ENCODE results near the gene ARRB1. TPM values are rescaled to one million over a fixed set of nuclear protein-coding genes. Genes with fewer than 3 reads are reported as not detected.
A peak's percentile ranks its signal among the peaks of the same experiment; 100 is the strongest.
"Not testable (repeated sequence)": the region's sequence is repeated elsewhere in the genome, so short reads cannot be mapped to it uniquely, and the experiment has no call there.

Gene ARRB1
- total RNA-seq, 1 experiment from 2014 or later: 116 TPM

DNA sequence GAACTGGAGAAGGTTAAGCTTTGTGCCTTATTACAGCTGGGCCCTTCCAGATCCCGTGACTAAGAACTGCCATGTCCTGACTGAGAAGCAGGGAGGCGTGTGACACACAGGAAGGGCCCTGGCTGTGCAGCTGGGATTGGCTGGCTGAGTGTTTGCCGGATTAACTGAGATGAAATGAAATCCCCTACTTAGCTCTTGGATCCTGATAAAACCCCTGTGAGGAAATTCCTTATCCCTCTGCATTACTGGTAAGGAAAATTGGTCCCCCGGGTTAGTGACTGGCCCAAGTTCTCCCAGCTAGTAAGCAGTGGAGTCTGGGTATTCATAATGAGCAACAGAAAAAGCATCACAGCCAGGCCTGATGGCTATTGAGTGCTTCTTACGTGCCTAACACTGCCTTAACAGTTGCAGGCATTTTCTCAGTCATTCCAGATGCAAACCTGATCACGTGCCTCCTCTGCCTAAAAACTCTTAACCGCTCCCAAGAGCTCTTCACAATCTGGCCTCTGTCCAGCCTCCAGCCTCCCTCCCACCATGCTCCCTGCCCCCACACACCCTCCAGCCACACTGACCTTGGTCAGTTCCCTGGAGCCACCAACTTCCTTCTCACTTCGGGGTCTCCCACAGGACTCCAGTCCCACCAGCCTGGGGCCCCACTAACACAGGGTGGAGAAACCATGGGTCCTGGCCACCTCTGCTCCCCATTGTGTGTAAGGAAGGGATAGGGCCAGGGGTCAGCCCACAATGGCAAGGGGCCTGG lies 37.8 kb downstream of the ARRB1 start:
- Histone ChIP-seq H3K36me3 (replicated peaks; ENCODE audit: control insufficient read depth, insufficient read depth, low read length) (no peaks in the 10 kb centered on the region), H3K27me3 (ENCODE audit: control insufficient read depth, insufficient read depth, low read length) (no peaks in the 10 kb centered on the region), H3K4me3 (ENCODE audit: insufficient read depth, low read depth, low read length) (no peak overlapping the region)
- no peak for DNase-seq

GRCh38 chr11:75312346-75312745 lies 39.1 kb downstream of the ARRB1 start:
- H3K4me3 ChIP-seq (ENCODE audit: insufficient read depth, low read depth, low read length): no peak overlapping the region
- no peak for DNase-seq
- H3K27me3 ChIP-seq (ENCODE audit: control insufficient read depth, insufficient read depth, low read length): no peaks in the 10 kb centered on the region
- no peaks in the 10 kb centered on the region for H3K36me3 ChIP-seq (replicated peaks; ENCODE audit: control insufficient read depth, insufficient read depth, low read length)

GRCh38 chr11:75311858-75312288 lies 39.6 kb downstream of the ARRB1 start:
- H3K36me3 ChIP-seq (replicated peaks; ENCODE audit: control insufficient read depth, insufficient read depth, low read length): no peaks in the 10 kb centered on the region
- peak; percentile 45 for DNase-seq
- no peak overlapping the region for H3K4me3 ChIP-seq (ENCODE audit: insufficient read depth, low read depth, low read length)
- H3K27me3 ChIP-seq (ENCODE audit: control insufficient read depth, insufficient read depth, low read length): no peaks in the 10 kb centered on the region

DNA sequence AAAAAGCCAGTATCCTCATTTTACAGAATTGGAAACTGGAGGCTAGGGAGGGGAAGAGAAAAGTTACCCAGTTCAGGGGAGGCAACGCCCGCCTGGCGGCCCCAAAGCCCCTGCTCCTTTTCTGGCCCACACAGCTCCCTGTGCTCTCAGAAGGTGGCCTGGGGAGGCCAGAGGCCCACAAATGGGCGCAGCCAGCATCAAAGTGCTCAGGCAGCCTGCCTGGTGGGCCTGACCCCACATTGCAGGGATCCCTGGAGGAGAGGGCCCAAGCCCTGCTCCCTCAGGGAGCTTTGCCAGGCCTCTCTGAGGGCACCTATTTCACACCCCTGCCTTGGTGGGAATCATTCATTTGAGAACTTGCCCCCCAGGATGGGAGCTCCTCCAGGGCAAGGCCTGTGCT lies 42.5 kb downstream of the ARRB1 start:
- Histone ChIP-seq H3K4me3 (ENCODE audit: insufficient read depth, low read depth, low read length) (no peak overlapping the region), H3K27me3 (ENCODE audit: control insufficient read depth, insufficient read depth, low read length) (no peaks in the 10 kb centered on the region), H3K36me3 (replicated peaks; ENCODE audit: control insufficient read depth, insufficient read depth, low read length) (no peaks in the 10 kb centered on the region)
- DNase-seq: no peak

DNA sequence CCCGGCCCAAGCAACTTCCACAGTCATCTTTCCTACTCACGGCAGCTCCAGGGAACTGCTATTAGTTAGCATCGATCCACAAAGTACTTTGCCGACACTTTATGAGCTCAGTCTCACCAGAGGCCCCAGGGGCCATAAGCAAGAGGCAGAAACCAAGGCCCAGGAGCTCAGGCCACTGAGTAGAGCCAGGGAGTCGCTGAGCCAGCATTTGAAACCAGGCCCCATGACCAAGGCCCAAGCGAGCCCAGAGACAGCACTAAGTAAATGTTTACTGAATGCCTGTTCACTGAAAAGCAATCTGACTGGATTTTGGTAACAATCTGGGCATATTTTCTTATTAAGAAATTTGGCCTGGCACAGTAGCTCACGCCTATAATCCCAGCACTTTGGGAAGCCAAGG lies 43.3 kb downstream of the ARRB1 start:
- Histone ChIP-seq H3K36me3 (replicated peaks; ENCODE audit: control insufficient read depth, insufficient read depth, low read length) (no peaks in the 10 kb centered on the region), H3K27me3 (ENCODE audit: control insufficient read depth, insufficient read depth, low read length) (no peaks in the 10 kb centered on the region), H3K4me3 (ENCODE audit: insufficient read depth, low read depth, low read length) (no peak overlapping the region)
- DNase-seq: no peak

DNA sequence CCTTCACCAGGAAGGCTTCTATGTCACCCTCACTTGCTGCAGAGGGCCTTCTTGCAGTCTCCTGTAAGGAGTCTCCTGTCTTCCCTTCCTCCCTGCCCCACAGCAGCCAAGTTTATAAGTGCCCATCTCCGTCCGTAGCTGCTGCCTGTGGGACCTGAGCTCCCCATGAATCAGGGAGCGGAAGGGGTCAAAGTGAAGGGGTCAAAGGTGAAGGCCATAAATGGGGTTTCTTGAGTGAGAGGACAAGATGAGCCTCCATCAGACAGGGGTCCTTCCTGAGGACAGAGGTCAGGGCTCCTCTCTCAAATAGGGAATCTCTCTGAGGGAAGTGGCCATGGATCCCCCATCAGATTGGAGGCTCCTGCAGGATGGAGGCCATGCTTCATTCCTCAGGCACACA lies 44.4 kb downstream of the ARRB1 start:
- Histone ChIP-seq H3K27me3 (ENCODE audit: control insufficient read depth, insufficient read depth, low read length) (no peaks in the 10 kb centered on the region), H3K4me3 (ENCODE audit: insufficient read depth, low read depth, low read length) (no peak overlapping the region), H3K36me3 (replicated peaks; ENCODE audit: control insufficient read depth, insufficient read depth, low read length) (no peaks in the 10 kb centered on the region)
- DNase-seq: no peak

- Histone ChIP-seq H3K36me3 (replicated peaks; ENCODE audit: control insufficient read depth, insufficient read depth, low read length) (no peaks in the 10 kb centered on the region), H3K4me3 (ENCODE audit: insufficient read depth, low read depth, low read length) (no peak overlapping the region), H3K27me3 (ENCODE audit: control insufficient read depth, insufficient read depth, low read length) (no peaks in the 10 kb centered on the region)
- no peak for DNase-seq
Observed at GRCh38 chr11:75306529-75306928, 44.9 kb downstream of the ARRB1 start.

DNA sequence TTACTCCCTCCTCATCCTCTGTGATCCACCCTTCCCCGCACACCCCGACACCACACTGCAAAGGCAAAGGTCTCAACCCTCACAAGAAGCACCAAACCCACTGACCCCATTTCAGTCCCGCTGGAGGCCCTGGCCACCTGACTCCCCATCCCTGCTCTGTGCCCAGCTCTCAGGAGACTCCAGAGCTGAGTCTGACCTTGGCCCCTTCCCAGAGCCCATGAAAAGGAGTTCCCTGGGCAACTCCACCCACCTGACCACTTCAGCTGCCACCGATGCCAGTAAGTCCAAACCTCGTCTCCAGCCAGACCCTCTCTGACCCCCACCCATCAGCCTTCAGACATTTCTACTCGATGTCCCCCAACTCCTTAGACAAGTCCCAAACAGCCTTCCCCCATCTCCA lies 45.5 kb downstream of the ARRB1 start:
- Histone ChIP-seq H3K4me3 (ENCODE audit: insufficient read depth, low read depth, low read length) (no peak overlapping the region), H3K27me3 (ENCODE audit: control insufficient read depth, insufficient read depth, low read length) (no peaks in the 10 kb centered on the region), H3K36me3 (replicated peaks; ENCODE audit: control insufficient read depth, insufficient read depth, low read length) (no peaks in the 10 kb centered on the region)
- DNase-seq: no peak

GRCh38 chr11:75305452-75305851 lies 46.0 kb downstream of the ARRB1 start:
- DNase-seq: no peak
- no peaks in the 10 kb centered on the region for H3K36me3 ChIP-seq (replicated peaks; ENCODE audit: control insufficient read depth, insufficient read depth, low read length)
- no peak overlapping the region for H3K4me3 ChIP-seq (ENCODE audit: insufficient read depth, low read depth, low read length)
- no peaks in the 10 kb centered on the region for H3K27me3 ChIP-seq (ENCODE audit: control insufficient read depth, insufficient read depth, low read length)

DNA sequence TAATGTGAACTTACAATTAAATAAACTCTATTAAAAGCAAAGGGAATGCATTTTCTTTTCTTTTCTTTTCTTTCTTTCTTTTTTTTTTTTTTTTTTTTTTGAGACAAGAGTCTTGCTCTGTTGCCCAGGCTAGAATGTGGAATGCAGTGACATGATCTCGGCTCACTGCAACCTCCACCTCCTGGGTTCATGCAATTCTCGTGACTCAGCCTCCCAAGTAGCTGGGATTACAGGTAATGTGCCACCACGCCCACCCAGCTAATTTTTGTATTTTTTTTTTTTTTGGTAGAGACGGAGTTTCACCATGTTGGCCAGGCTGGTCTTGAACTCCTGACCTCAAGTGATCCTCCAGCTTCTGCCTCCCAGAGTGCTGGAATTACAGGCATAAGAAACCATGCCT lies 46.5 kb downstream of the ARRB1 start:
- not testable (repeated sequence) for H3K27me3 ChIP-seq (ENCODE audit: control insufficient read depth, insufficient read depth, low read length); H3K4me3 ChIP-seq (ENCODE audit: insufficient read depth, low read depth, low read length); H3K36me3 ChIP-seq (replicated peaks; ENCODE audit: control insufficient read depth, insufficient read depth, low read length); DNase-seq

GRCh38 chr11:75303544-75304224 lies 47.8 kb downstream of the ARRB1 start:
- H3K27me3 ChIP-seq (ENCODE audit: control insufficient read depth, insufficient read depth, low read length): no peaks in the 10 kb centered on the region
- no peak overlapping the region for H3K4me3 ChIP-seq (ENCODE audit: insufficient read depth, low read depth, low read length)
- H3K36me3 ChIP-seq (replicated peaks; ENCODE audit: control insufficient read depth, insufficient read depth, low read length): no peaks in the 10 kb centered on the region
- DNase-seq: peak; percentile 66

DNA sequence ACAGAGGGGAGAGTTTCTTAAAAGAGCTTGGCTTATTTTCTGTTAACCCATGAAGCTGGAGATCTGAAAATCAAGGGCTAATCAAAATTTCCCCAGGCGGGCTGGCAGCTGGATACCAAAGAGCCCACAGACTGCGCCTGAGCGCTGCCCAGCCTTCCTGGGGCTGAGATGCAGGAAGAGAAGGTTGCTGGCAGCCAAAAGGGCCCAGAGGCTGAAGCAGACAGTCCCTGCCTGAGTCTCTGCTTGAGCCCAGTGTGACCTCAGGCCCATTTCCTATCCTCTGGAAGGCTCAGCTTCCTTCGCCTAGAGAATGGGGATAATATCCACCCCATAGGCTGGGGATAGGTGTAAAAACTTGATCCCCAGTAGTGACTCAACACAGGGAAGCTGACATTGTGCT lies 49.1 kb downstream of the ARRB1 start:
- no peaks in the 10 kb centered on the region for H3K27me3 ChIP-seq (ENCODE audit: control insufficient read depth, insufficient read depth, low read length)
- DNase-seq: no peak
- no peaks in the 10 kb centered on the region for H3K36me3 ChIP-seq (replicated peaks; ENCODE audit: control insufficient read depth, insufficient read depth, low read length)
- H3K4me3 ChIP-seq (ENCODE audit: insufficient read depth, low read depth, low read length): no peak overlapping the region

GRCh38 chr11:75301601-75302345 lies 49.7 kb downstream of the ARRB1 start:
- H3K27me3 ChIP-seq (ENCODE audit: control insufficient read depth, insufficient read depth, low read length): no peaks in the 10 kb centered on the region
- no peak overlapping the region for H3K4me3 ChIP-seq (ENCODE audit: insufficient read depth, low read depth, low read length)
- no peak for DNase-seq
- H3K36me3 ChIP-seq (replicated peaks; ENCODE audit: control insufficient read depth, insufficient read depth, low read length): no peaks in the 10 kb centered on the region

GRCh38 chr11:75301131-75301530 lies 50.3 kb downstream of the ARRB1 start:
- no peak overlapping the region for H3K4me3 ChIP-seq (ENCODE audit: insufficient read depth, low read depth, low read length)
- H3K36me3 ChIP-seq (replicated peaks; ENCODE audit: control insufficient read depth, insufficient read depth, low read length): no peaks in the 10 kb centered on the region
- DNase-seq: no peak

GRCh38 chr11:75298976-75299260 lies 52.5 kb downstream of the ARRB1 start:
- Histone ChIP-seq H3K4me3 (ENCODE audit: insufficient read depth, low read depth, low read length) (no peak overlapping the region), H3K27me3 (ENCODE audit: control insufficient read depth, insufficient read depth, low read length) (no peaks in the 10 kb centered on the region), H3K36me3 (replicated peaks; ENCODE audit: control insufficient read depth, insufficient read depth, low read length) (no peaks in the 10 kb centered on the region)
- DNase-seq: no peak

More at GRCh38 chr11:75301131-75301530, 50.3 kb downstream of the ARRB1 start:
- no peaks in the 10 kb centered on the region for H3K27me3 ChIP-seq (ENCODE audit: control insufficient read depth, insufficient read depth, low read length)

Measured in H7 (cell line).